ENCODE data around the gene GPLD1.

GPLD1 gene

GRCh38 chr6:24378473-24379097, 110.8 kb downstream of the GPLD1 start:
- DNase-seq = no peak
